HG03457 (cell line): ENCODE measurements around the gene U2SURP.
"Not testable (repeated sequence)": the region's sequence is repeated elsewhere in the genome, so short reads cannot be mapped to it uniquely, and the experiment has no call there.

Experiments
- ATAC-seq: cut with Tn5 transposase; IDR thresholded peaks from one replicate; pipeline ENCODE4 v1.9.1; 2021; ENCODE audit warnings: moderate number of reproducible peaks; ENCODE audit not compliant: unreplicated experiment

U2SURP gene

GRCh38 chr3:142976621-142977398 lies 24.6 kb upstream of the U2SURP start:
- ATAC-seq, result no peak

GRCh38 chr3:142977399-142977728 lies 24.0 kb upstream of the U2SURP start:
- ATAC-seq, result no peak

- ATAC-seq, result no peak
Measured at GRCh38 chr3:142981108-142981507, 20.3 kb upstream of the U2SURP start.

- no peak for ATAC-seq
Measured at GRCh38 chr3:142982038-142982773, 19.2 kb upstream of the U2SURP start.

- ATAC-seq, result no peak
Measured at GRCh38 chr3:142983318-142983717, 18.1 kb upstream of the U2SURP start.

GRCh38 chr3:142984255-142984654 lies 17.1 kb upstream of the U2SURP start:
- ATAC-seq, result no peak

GRCh38 chr3:142987080-142987700 lies 14.2 kb upstream of the U2SURP start:
- no peak for ATAC-seq

- ATAC-seq, result no peak
Measured at GRCh38 chr3:142987707-142988106, 13.7 kb upstream of the U2SURP start.

GRCh38 chr3:142988221-142988620 lies 13.1 kb upstream of the U2SURP start:
- ATAC-seq, result not testable (repeated sequence)

- ATAC-seq, result not testable (repeated sequence)
Measured at GRCh38 chr3:142988826-142989225, 12.5 kb upstream of the U2SURP start.

- no peak for ATAC-seq
Measured at GRCh38 chr3:142990721-142991120, 10.6 kb upstream of the U2SURP start.

GRCh38 chr3:142992323-142992722 lies 9.0 kb upstream of the U2SURP start:
- no peak for ATAC-seq

- ATAC-seq, result peak; percentile 42
Measured at GRCh38 chr3:142993958-142994442, 7.4 kb upstream of the U2SURP start.

- no peak for ATAC-seq
Measured at GRCh38 chr3:142997330-142997729, 4.0 kb upstream of the U2SURP start.

- ATAC-seq, result no peak
Measured at GRCh38 chr3:142998439-142998838, 2.9 kb upstream of the U2SURP start.

GRCh38 chr3:142999881-143000280 lies 1.5 kb upstream of the U2SURP start:
- no peak for ATAC-seq

- no peak for ATAC-seq
Measured at GRCh38 chr3:143000528-143000927, 842 bp upstream of the U2SURP start.

GRCh38 chr3:143001034-143001368 lies 369 bp upstream of the U2SURP start:
- peak; percentile 49 for ATAC-seq

GRCh38 chr3:143002083-143002712 lies 828 bp downstream of the U2SURP start:
- ATAC-seq, result peak; percentile 14

- no peak for ATAC-seq
Measured at GRCh38 chr3:143002727-143003126, 1.4 kb downstream of the U2SURP start.

- ATAC-seq, result no peak
Measured at GRCh38 chr3:143004823-143005222, 3.5 kb downstream of the U2SURP start.
